Neural cell (in vitro differentiated cells): Measurements from ENCODE around the gene WNT3. TPM values are rescaled to one million over a fixed set of nuclear protein-coding genes. Genes with fewer than 3 reads are reported as not detected.
A peak's percentile ranks its signal among the peaks of the same experiment; 100 is the strongest.

Experiments
- H2AFZ ChIP-seq: fragments of 200-600, 300-800 bp; sonication (generic), shearing (Covaris generic); 2 replicates; pipeline ENCODE4 v1.6.0; 2014; ENCODE audit warnings: low read depth, mild to moderate bottlenecking, antibody characterized with exemption, low read length, moderate library complexity
- H3F3A ChIP-seq: fragments of 200-600 bp; shearing (Covaris generic); 2 replicates; pipeline ENCODE4 v1.6.1; 2016; ENCODE audit warnings: mild to moderate bottlenecking, moderate library complexity, mixed read lengths, antibody characterized with exemption, low read length; ENCODE audit not compliant: insufficient read depth, poor library complexity, severe bottlenecking
- H3K27ac ChIP-seq: fragments of 200-600, 300-800 bp; sonication (generic), shearing (Covaris generic); 2 replicates; pipeline ENCODE4 v1.5.1; 2014; ENCODE audit warnings: mild to moderate bottlenecking, low read length, moderate library complexity
- H3K27me3 ChIP-seq: fragments of 300-800, 200-600 bp; sonication (generic), shearing (Covaris generic); 2 replicates; pipeline ENCODE4 v1.6.0; 2014; ENCODE audit warnings: mild to moderate bottlenecking, low read depth, low read length, moderate library complexity; ENCODE audit not compliant: insufficient read depth
- H3K36me3 ChIP-seq: fragments of 300-800, 200-600 bp; sonication (generic), shearing (Covaris generic); 2 replicates; pipeline ENCODE4 v1.5.1; 2014; ENCODE audit warnings: mild to moderate bottlenecking, antibody characterized with exemption, low read length, moderate library complexity; ENCODE audit not compliant: insufficient read depth
- H3K4me2 ChIP-seq: fragments of 300-800, 200-600 bp; sonication (generic), shearing (Covaris generic); 2 replicates; pipeline ENCODE4 v1.6.0; 2014; ENCODE audit warnings: mild to moderate bottlenecking, low read length
- H3K4me3 ChIP-seq: fragments of 300-800, 200-600 bp; sonication (generic), shearing (Covaris generic); 2 replicates; pipeline ENCODE4 v1.5.1; 2014; ENCODE audit warnings: mild to moderate bottlenecking, low read length, moderate library complexity
- H3K79me2 ChIP-seq: fragments of 200-600 bp; shearing (Covaris generic); replicated peaks from 2 replicates; pipeline ENCODE4 v1.6.0; 2014; ENCODE audit warnings: mild to moderate bottlenecking, low read length, moderate library complexity; ENCODE audit not compliant: insufficient read depth
- H3K9ac ChIP-seq: fragments of 300-800, 200-600 bp; sonication (generic), shearing (Covaris generic); 2 replicates; pipeline ENCODE4 v1.6.1; 2016; ENCODE audit warnings: mild to moderate bottlenecking, low read length, mixed read lengths
- H3K9me2 ChIP-seq: fragments of 200-600 bp; shearing (Covaris generic); 2 replicates; pipeline ENCODE4 v1.6.1; 2016; ENCODE audit warnings: mild to moderate bottlenecking, low read length, mixed read lengths; ENCODE audit not compliant: insufficient read depth
- H3K9me3 ChIP-seq: fragments of 200-600, 300-800 bp; sonication (generic), shearing (Covaris generic); 2 replicates; pipeline ENCODE4 v1.6.1; 2016; ENCODE audit warnings: mild to moderate bottlenecking, mixed run types, low read length, moderate library complexity, mixed read lengths
- H4K20me1 ChIP-seq: fragments of 200-600 bp; shearing (Covaris generic); 2 replicates; pipeline ENCODE4 v1.6.1; 2016; ENCODE audit warnings: mild to moderate bottlenecking, mixed run types; ENCODE audit not compliant: insufficient read depth
- EP300 ChIP-seq: fragments of 450-650 bp; conservative IDR thresholded peaks from 2 replicates; pipeline ENCODE4 v1.6.1; 2014; ENCODE audit warnings: antibody characterized with exemption, mild to moderate bottlenecking, moderate library complexity; ENCODE audit not compliant: poor library complexity, severe bottlenecking
- EZH2 ChIP-seq: fragments of 200-600, 300-800 bp; shearing (Covaris generic), sonication (generic); IDR thresholded peaks from 2 replicates; pipeline ENCODE4 v1.6.1; 2014; ENCODE audit warnings: antibody characterized with exemption, low read length, borderline replicate concordance, mild to moderate bottlenecking; ENCODE audit not compliant: insufficient read depth, poor library complexity, severe bottlenecking
- MXI1 ChIP-seq: fragments of 450-650 bp; conservative IDR thresholded peaks from 2 replicates; pipeline ENCODE4 v1.6.1; 2014; ENCODE audit warnings: antibody characterized with exemption, mild to moderate bottlenecking; ENCODE audit not compliant: poor library complexity, severe bottlenecking
- POLR2AphosphoS5 ChIP-seq: IDR thresholded peaks from 2 replicates; pipeline ENCODE4 v1.6.1; 2012
- RAD21 ChIP-seq: fragments of 450-650 bp; conservative IDR thresholded peaks from 2 replicates; pipeline ENCODE4 v1.6.1; 2014; ENCODE audit warnings: antibody characterized with exemption, mild to moderate bottlenecking, moderate library complexity
- SMC3 ChIP-seq: fragments of 450-650 bp; conservative IDR thresholded peaks from 2 replicates; pipeline ENCODE4 v1.6.1; 2014; ENCODE audit warnings: antibody characterized with exemption, mild to moderate bottlenecking, moderate library complexity; ENCODE audit not compliant: poor library complexity
- TAF1 ChIP-seq: IDR thresholded peaks from 2 replicates; pipeline ENCODE4 v1.6.1; 2012; ENCODE audit warnings: low read depth
- polyA plus RNA-seq: library from polyadenylated mRNA; depleted of rRNA; stranded (reverse); fragments of >200 nt; gene quantifications from 2 replicates; pipeline ENCODE4 v1.2.3, GENCODE V29; 2014
- TF ChIP-seq, protein P1 (sequence below): IDR thresholded peaks from 2 replicates; pipeline ENCODE4 v1.6.1; 2012; ENCODE audit warnings: borderline replicate concordance
- TF ChIP-seq, protein P2 (sequence below): fragments of 450-650 bp; IDR thresholded peaks from 2 replicates; pipeline ENCODE4 v1.5.1; 2014; ENCODE audit warnings: antibody characterized with exemption, mild to moderate bottlenecking, moderate library complexity; ENCODE audit not compliant: poor library complexity, severe bottlenecking

Gene WNT3
- polyA plus RNA-seq, 1 donor from 2014 or later = 7.6 TPM

DNA sequence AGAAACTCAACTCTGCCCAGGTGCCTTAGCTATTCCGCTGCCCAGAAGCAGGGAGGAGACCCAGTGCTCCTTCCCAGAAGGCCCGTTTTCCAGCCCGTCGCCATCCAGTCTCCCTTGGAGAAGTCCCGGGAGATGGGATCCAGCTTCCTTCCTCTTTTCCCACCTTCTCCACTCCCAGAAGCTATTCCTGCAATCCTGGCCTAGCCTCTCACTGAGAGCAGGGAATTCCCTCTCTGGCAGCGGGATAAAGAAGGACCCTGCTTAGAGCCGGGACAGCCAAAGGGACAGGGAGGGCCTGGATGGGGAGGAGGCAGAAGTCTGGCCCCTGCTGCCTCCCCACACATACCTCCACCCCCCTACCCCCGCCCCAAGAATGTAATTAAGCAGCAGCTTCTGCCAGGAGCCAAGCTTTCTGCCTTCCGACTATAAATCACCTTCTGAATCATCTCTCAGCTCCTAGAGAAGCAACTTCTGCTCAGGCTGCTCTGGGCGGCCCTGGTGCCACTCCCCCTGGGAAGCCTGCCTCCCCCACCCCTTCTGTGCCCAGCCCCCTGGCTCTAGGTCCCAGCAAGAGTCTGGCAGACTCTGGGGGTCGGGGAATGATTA, 6.4 kb downstream of the WNT3 start:
- Histone ChIP-seq H3K4me3 (no peak overlapping the region), H3K27ac (no peak overlapping the region), H3K4me2 (no peak overlapping the region), H3F3A (no peaks in the 10 kb centered on the region), H3K27me3 (peaks cover 41% of the 10 kb centered on the region), H3K79me2 (no peaks in the 10 kb centered on the region), H2AFZ (no peak overlapping the region), H3K9me2 (no peaks in the 10 kb centered on the region), H3K9ac (no peak overlapping the region), H4K20me1 (no peaks in the 10 kb centered on the region), H3K9me3 (no peaks in the 10 kb centered on the region), H3K36me3 (no peaks in the 10 kb centered on the region)
- TF ChIP-seq, protein P1, sequence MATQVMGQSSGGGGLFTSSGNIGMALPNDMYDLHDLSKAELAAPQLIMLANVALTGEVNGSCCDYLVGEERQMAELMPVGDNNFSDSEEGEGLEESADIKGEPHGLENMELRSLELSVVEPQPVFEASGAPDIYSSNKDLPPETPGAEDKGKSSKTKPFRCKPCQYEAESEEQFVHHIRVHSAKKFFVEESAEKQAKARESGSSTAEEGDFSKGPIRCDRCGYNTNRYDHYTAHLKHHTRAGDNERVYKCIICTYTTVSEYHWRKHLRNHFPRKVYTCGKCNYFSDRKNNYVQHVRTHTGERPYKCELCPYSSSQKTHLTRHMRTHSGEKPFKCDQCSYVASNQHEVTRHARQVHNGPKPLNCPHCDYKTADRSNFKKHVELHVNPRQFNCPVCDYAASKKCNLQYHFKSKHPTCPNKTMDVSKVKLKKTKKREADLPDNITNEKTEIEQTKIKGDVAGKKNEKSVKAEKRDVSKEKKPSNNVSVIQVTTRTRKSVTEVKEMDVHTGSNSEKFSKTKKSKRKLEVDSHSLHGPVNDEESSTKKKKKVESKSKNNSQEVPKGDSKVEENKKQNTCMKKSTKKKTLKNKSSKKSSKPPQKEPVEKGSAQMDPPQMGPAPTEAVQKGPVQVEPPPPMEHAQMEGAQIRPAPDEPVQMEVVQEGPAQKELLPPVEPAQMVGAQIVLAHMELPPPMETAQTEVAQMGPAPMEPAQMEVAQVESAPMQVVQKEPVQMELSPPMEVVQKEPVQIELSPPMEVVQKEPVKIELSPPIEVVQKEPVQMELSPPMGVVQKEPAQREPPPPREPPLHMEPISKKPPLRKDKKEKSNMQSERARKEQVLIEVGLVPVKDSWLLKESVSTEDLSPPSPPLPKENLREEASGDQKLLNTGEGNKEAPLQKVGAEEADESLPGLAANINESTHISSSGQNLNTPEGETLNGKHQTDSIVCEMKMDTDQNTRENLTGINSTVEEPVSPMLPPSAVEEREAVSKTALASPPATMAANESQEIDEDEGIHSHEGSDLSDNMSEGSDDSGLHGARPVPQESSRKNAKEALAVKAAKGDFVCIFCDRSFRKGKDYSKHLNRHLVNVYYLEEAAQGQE = peak; percentile 15
- no peak for TF ChIP-seq EP300

DNA sequence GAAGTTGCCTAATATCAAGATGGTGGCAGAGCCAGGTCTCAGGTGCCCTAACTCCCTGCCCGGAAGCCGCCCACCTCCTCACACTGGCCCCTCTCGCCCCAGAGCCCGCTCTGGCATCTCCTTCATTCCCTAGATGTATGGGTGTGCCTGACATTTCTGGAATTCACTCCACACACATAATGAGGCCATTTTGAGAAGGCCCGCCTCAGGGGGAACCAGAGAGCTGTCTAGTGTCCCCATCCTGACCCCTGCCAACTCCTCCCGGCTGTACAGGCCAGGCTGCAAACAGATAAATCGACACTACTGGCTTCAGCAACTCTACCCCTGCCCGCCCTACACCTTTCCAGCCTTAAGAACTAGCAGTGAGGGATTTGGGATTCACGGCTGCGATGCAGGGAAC, 7.7 kb downstream of the WNT3 start:
- no peaks in the 10 kb centered on the region for H3K79me2 ChIP-seq
- no peak overlapping the region for H3K9ac ChIP-seq
- no peak overlapping the region for H3K4me2 ChIP-seq
- no peaks in the 10 kb centered on the region for H3F3A ChIP-seq
- H3K27me3 ChIP-seq = peaks cover 29% of the 10 kb centered on the region
- H4K20me1 ChIP-seq = no peaks in the 10 kb centered on the region
- no peaks in the 10 kb centered on the region for H3K9me3 ChIP-seq
- TF ChIP-seq EZH2 (no peak), RAD21 (no peak), MXI1 (no peak), POLR2AphosphoS5 (no peak), EP300 (no peak), TAF1 (no peak), SMC3 (no peak)
- TF ChIP-seq, protein P1 = no peak
- TF ChIP-seq, protein P2, sequence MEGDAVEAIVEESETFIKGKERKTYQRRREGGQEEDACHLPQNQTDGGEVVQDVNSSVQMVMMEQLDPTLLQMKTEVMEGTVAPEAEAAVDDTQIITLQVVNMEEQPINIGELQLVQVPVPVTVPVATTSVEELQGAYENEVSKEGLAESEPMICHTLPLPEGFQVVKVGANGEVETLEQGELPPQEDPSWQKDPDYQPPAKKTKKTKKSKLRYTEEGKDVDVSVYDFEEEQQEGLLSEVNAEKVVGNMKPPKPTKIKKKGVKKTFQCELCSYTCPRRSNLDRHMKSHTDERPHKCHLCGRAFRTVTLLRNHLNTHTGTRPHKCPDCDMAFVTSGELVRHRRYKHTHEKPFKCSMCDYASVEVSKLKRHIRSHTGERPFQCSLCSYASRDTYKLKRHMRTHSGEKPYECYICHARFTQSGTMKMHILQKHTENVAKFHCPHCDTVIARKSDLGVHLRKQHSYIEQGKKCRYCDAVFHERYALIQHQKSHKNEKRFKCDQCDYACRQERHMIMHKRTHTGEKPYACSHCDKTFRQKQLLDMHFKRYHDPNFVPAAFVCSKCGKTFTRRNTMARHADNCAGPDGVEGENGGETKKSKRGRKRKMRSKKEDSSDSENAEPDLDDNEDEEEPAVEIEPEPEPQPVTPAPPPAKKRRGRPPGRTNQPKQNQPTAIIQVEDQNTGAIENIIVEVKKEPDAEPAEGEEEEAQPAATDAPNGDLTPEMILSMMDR = no peak
- H3K9me2 ChIP-seq = no peaks in the 10 kb centered on the region
- H3K4me3 ChIP-seq = no peak overlapping the region
- no peak overlapping the region for H2AFZ ChIP-seq
- no peak overlapping the region for H3K27ac ChIP-seq
- H3K36me3 ChIP-seq = no peaks in the 10 kb centered on the region
